WERI-Rb-1 (cell line): ENCODE measurements around the gene DLL1.

Experiments
- DNase-seq: peaks from one replicate; pipeline ENCODE4 v3.0.0-alpha.2; 2020
- H3K27ac ChIP-seq: fragments of 250-450 bp; sonication (Bioruptor Pico); 2 replicates; pipeline ENCODE4 v1.5.1; 2020; ENCODE audit warnings: mild to moderate bottlenecking, moderate library complexity
- H3K27me3 ChIP-seq: fragments of 250-450 bp; sonication (Bioruptor Pico); 2 replicates; pipeline ENCODE4 v1.5.1; 2021; ENCODE audit warnings: mild to moderate bottlenecking, low read depth, moderate library complexity; ENCODE audit not compliant: insufficient read depth, severe bottlenecking
- H3K36me3 ChIP-seq: fragments of 250-450 bp; sonication (Bioruptor Pico); 2 replicates; pipeline ENCODE4 v1.5.1; 2020; ENCODE audit warnings: mild to moderate bottlenecking, moderate library complexity
- H3K4me3 ChIP-seq: 2 replicates; pipeline ENCODE4 v1.5.1; 2011; ENCODE audit warnings: low read depth, mild to moderate bottlenecking, control low read depth, low read length
- H3K9me3 ChIP-seq: fragments of 250-450 bp; sonication (Bioruptor Pico); 2 replicates; pipeline ENCODE4 v1.5.1; 2021; ENCODE audit warnings: mild to moderate bottlenecking, moderate library complexity; ENCODE audit not compliant: severe bottlenecking
- CTCF ChIP-seq: IDR thresholded peaks from 2 replicates; pipeline ENCODE4 v1.5.1; 2011; ENCODE audit warnings: low read depth, mild to moderate bottlenecking, control low read depth, inconsistent platforms, low read length

The DLL1 gene

GRCh38 chr6:170264086-170264485, 26.8 kb downstream of the DLL1 start:
- TF ChIP-seq CTCF, result no peak
- H3K27ac ChIP-seq, result no peak overlapping the region
- no peaks in the 10 kb centered on the region for H3K36me3 ChIP-seq

GRCh38 chr6:170263410-170263809, 27.5 kb downstream of the DLL1 start:
- TF ChIP-seq CTCF, result no peak
- no peak overlapping the region for H3K4me3 ChIP-seq
- H3K9me3 ChIP-seq, result no peaks in the 10 kb centered on the region
- no peak overlapping the region for H3K27ac ChIP-seq
- no peaks in the 10 kb centered on the region for H3K36me3 ChIP-seq
- no peaks in the 10 kb centered on the region for H3K27me3 ChIP-seq
- no peak for DNase-seq

More at GRCh38 chr6:170264086-170264485, 26.8 kb downstream of the DLL1 start:
- Histone ChIP-seq H3K4me3 (no peak overlapping the region), H3K27me3 (no peaks in the 10 kb centered on the region), H3K9me3 (no peaks in the 10 kb centered on the region)
- DNase-seq, result no peak

GRCh38 chr6:170262489-170263088, 28.3 kb downstream of the DLL1 start:
- H3K27me3 ChIP-seq, result no peaks in the 10 kb centered on the region
- H3K4me3 ChIP-seq, result no peak overlapping the region
- TF ChIP-seq CTCF, result no peak

GRCh38 chr6:170261643-170262488, 29.0 kb downstream of the DLL1 start:
- no peaks in the 10 kb centered on the region for H3K36me3 ChIP-seq
- DNase-seq, result no peak
- H3K27ac ChIP-seq, result no peak overlapping the region
- no peaks in the 10 kb centered on the region for H3K9me3 ChIP-seq
- H3K4me3 ChIP-seq, result no peak overlapping the region
- TF ChIP-seq CTCF, result no peak
- no peaks in the 10 kb centered on the region for H3K27me3 ChIP-seq

More at GRCh38 chr6:170262489-170263088, 28.3 kb downstream of the DLL1 start:
- Histone ChIP-seq H3K9me3 (no peaks in the 10 kb centered on the region), H3K27ac (no peak overlapping the region), H3K36me3 (no peaks in the 10 kb centered on the region)
- DNase-seq, result no peak

- peak; percentile 34 for TF ChIP-seq CTCF
- Histone ChIP-seq H3K27ac (no peak overlapping the region), H3K9me3 (no peaks in the 10 kb centered on the region), H3K27me3 (no peaks in the 10 kb centered on the region), H3K4me3 (no peak overlapping the region), H3K36me3 (no peaks in the 10 kb centered on the region)
- no peak for DNase-seq
Measured at GRCh38 chr6:170260686-170261085, 30.2 kb downstream of the DLL1 start.
